Stimulated activated CD4-positive, alpha-beta T cell treated with anti-CD3 and anti-CD28 coated beads, TNF-alpha, amount 100 ng/mL, for 1 hour (primary cell): ENCODE results near the gene CADPS.
"Not testable (repeated sequence)": the region's sequence is repeated elsewhere in the genome, so short reads cannot be mapped to it uniquely, and the experiment has no call there.

Source experiments
- DNase-seq, 3 donors: peaks; one replicate each; pipeline ENCODE4 v3.0.0-alpha.2; 2020; ENCODE audit warnings: low read depth in 3 of 3, low spot score in 1 of 3

Gene CADPS

GRCh38 chr3:62602129-62602770, 273.0 kb downstream of the CADPS start:
- no peak for DNase-seq

- no peak for DNase-seq
Measured at GRCh38 chr3:62601238-62602070, 273.8 kb downstream of the CADPS start.

- no peak for DNase-seq
Measured at GRCh38 chr3:62600033-62600432, 275.2 kb downstream of the CADPS start.

GRCh38 chr3:62597491-62597890, 277.7 kb downstream of the CADPS start:
- DNase-seq: no peak

DNA sequence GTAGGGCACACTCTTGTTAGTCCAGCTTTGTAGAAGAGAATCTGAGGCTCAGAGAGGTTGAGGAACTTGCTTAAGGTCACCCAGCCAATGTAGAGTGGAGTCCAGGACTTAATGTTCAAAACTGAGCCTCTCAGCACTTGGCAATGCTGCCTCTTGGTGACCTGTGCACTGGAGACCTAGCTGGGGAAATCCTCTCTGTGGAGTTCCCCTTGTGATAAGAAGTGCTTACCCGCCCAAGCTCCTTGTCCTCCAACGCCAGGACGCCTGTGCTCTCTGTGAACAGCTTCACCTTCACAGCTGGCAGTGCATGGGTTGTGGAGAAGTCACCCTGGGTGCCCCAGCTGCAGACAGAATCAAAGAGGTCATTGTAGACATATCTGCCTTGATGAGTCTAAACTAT, 282.8 kb downstream of the CADPS start:
- no peak for DNase-seq

DNA sequence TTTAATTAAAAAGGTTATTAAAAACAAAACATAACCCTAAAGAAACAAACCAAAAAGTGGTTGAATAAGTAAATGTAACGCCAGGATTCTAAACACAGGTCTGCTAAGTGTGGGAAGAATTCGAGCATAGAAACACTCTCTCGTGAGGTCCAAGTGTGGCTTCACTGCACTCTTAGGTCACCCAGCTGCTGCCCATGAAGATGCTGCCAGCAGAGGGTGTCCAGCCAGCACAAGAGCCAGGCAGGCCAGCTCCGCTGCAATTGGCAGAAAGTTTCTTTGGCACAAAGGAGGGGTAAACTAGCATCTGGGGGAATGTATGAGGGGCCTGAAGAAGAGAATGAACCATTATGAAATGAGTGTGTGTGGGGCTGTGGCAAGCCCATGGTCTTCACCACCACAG, 286.1 kb downstream of the CADPS start:
- no peak for DNase-seq

DNA sequence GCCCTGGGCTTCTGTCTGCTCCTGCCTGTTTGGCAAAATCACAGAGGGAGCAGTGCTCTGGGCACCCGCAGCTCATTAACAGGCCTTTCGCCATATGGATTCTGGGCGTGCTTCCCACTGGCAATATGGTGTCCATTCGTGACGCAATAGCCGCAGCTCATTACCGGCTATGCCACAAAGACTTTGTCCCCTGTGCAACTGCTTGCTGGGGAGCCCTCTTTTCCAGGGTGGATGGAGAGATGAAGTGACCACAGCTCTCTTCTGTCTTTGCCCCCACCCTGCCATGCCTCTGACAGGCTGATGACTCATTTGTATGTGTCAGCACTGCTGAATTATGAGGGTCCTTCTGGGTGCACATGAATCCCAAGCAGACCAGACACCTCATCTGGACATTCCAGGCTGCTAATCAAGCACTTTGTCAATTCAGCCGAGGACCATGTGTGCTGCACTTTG, 287.6 kb downstream of the CADPS start:
- DNase-seq: no peak

- no peak for DNase-seq
Measured at GRCh38 chr3:62587169-62587568, 288.0 kb downstream of the CADPS start.

- no peak for DNase-seq
Measured at GRCh38 chr3:62586356-62586755, 288.9 kb downstream of the CADPS start.

GRCh38 chr3:62585861-62586260, 289.4 kb downstream of the CADPS start:
- no peak for DNase-seq

DNA sequence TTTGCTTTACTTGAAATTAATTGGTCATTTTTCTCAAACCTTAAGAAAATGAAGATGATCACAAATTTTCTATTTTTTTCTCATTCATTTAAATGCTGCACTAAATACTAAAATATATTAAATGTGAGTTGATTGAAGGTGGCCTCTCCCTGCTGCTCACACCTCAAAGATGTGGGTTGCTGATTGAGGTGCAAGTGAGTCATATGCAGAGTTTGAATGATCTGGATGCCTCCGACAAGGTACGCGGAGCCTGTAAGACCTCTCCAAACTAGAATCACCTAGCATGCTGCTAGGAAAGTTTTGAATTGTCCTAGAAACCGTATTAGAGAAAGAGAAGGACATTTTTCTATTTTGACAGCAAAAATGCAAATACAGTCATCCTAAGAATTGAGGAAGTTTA, 290.6 kb downstream of the CADPS start:
- DNase-seq: no peak

DNA sequence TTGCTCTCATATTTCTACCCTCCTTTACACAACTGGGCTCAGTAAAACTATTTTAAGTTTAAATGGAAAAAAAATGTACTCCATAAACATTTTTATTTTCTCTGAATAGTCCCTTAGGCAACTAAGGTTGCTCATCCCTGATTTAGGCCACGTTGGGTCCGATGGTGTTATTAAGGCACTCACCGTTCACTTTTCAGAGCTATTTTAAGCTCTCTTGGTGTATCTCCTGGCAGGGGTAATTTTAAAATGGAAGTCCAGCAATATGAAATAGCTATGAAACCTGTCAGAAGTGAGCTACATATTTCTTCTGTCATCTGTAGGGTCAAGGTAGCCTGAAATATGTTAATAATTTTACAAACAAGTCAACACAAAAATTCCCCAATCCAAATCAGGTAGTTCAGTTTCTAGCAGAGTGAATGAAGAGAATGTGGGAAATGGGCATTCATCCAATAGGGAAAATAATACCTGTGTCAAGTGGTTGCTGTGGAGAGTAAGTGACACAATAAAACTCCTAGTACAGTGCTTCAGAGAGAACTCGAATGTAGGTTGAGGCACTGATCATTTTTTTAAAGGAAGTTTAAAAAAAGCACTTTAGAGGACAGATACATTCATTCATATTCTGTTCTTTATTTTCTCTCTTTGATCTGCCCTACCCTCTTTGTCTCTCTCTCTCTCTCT, 292.6 kb downstream of the CADPS start:
- no peak for DNase-seq

- DNase-seq: not testable (repeated sequence)
Measured at GRCh38 chr3:62580485-62580884, 294.7 kb downstream of the CADPS start.

GRCh38 chr3:62577153-62577552, 298.1 kb downstream of the CADPS start:
- DNase-seq: no peak

DNA sequence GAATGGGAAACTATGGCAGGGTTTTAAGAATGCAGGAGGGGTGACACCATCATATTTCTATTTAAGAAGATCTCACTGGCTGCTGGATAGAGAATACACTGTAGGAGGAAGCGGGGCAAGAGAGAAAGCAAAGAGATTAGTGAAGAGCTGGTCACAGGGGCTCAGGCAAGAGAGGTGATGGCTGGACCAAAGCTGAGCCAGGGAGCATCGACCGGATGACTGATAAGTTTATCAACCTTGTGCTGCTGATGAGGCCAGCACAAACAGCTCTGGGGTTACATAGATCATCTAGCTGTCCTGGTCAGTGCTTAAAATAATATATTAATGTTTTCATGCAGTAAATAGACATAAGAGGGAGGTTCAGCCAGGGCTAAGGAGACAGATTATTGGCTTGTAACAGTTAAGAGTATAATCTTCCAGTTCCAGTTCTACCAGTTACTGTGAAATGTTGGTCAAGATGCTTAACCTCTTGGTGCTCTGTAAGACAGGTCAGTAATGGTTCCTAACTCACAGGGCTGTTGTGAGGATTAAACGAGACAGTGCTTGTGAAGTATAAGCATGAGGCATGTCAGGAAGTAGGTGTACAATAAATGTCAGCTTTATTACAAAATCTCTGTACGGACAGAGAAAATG, 300.8 kb downstream of the CADPS start:
- no peak for DNase-seq

DNA sequence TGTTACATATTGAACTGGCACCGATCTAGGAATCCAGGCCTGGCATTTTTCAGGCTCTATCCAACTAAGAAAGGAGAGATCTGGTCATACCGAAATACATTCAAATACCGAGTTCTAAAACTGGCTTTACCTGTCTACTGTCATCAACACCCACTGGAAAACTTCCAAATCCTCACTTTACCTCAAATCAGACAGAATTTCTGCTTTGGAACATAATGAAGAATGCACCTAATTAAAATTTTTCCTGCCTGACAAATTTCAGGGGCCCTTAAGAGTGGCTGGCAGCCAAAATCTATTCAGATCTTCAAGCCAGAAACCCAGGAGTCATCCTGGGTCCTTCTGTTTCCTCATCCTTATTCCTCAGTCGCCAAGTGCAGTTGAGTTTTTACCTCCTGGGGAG, 303.3 kb downstream of the CADPS start:
- DNase-seq: no peak

DNA sequence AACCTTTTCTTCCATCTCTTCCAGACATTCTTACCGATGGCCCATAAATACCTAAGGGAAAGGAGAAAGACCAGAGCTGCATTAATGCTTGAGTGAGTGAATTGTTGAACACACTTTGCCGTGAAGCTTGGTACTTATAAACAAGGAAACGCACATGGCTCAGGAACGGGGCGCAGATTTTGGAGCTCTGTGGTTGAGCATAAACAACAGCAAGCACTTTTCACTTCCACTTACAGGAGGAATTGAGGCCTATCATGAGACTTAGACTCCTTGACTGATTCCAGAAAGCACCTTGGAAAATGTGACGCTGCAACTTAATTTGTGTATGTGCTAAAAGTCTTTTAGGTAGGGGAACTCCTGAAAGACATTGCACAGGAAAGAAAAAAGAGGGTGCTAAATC, 304.3 kb downstream of the CADPS start:
- no peak for DNase-seq

DNA sequence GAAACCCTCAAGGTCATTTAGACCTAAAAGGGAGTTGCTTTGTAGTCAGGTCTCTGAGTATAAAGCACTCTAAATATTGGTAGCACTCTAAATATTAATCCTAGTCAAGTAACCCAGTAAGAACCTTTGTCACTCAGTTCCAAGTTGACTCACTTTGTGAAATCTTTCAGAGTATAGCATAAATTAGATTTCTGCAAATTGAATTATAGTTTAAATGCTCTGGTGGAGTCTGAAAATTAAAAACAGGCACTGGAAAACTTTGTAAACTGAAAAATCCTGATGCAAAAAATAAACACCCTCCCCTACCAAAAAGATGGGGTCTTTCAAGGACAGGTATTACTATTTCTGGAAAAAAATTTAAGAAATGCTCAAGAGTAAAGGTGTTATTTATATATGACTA, 305.6 kb downstream of the CADPS start:
- no peak for DNase-seq

DNA sequence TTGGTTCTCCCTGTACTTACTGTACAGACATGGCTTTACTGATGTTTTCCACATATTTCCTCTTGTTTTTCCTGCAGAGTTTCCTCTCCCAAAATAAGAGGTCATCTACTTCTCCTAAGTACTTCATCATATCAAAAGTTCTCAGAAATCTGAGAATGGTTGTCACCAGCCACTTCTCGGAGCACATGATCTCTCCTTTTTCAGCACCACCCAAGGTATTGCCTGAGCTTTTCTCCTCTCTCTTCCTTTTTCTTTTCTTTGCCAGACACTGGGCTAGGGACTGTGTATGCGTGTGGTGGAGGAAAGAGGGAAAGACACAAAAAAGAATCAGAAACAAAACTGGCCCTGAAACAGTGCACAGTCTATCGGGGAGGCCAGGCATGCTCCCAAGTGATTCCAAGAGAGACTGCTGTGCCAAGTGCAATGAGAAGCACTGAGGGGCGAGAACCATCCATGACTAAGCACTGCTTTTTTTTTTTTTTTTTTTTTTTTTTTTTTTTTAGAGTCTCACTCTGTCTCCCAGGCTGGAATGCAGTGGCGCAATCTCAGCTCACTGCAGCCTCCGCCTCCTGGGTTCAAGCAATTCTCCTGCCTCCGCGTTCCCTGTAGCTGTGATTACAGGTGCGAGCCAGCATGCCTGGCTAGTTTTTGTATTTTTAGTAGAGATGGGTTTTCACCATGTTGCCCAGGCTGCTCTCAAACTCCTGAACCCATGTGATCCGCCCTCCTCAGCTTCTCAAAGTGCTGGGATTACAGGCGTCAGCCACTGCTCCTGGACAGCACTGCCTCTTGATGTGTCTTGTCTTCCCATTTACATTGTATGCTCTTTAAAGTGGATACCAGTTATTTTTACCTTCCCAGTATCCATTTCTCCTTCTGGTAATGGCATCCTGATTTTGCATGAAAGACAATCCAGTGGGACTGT, 307.9 kb downstream of the CADPS start:
- no peak for DNase-seq

- DNase-seq: no peak
Measured at GRCh38 chr3:62566022-62566557, 309.1 kb downstream of the CADPS start.
